HG03469 (cell line): ENCODE data around the gene MAF.

Experiments used
- ATAC-seq: cut with Tn5 transposase; IDR thresholded peaks from one replicate; pipeline ENCODE4 v1.9.1; 2021; ENCODE audit warnings: mild to moderate bottlenecking, moderate library complexity, moderate number of reproducible peaks; ENCODE audit not compliant: unreplicated experiment

Gene MAF

DNA sequence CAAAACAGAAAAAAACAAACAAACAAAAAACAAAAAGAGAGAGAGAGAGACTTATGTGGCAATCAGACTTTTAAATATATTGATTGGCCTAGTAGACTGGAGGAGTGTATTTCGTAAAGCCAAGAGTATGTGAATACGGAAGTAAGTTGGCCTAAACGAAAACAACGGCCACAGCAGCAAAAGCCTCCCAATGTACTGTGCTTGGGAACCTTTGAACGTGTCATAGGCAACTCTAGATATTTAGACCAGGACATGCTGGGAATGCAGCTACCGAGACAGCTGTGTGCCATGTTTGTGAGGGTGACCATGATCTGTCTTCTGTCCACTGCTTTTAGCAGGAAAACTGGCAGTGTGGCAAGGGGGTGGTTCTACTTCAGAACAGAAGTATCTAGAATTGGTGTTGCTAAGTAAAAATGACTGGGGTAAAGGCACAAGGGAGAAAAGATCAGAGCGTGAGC is 7.4 kb downstream of the MAF start:
- no peak for ATAC-seq

DNA sequence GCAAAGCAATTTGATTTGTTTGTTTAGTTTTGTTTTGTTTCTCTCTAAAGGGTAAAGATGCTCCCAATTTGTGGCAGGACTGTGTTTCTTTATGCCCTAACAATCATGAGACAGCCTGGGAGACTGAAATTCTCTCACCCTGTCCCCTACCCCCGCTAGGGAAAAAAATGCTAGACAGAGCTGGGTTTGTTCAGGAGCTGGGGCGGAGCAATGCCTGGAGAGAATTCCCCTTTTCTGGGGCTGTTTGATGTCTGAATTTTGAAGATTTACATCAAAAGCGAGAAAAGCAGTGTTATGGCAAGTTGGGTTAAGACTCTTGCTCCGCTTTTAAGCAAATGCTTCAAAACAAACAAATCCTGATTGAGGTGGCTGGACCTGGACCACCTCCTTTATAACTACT is 8.4 kb downstream of the MAF start:
- no peak for ATAC-seq

DNA sequence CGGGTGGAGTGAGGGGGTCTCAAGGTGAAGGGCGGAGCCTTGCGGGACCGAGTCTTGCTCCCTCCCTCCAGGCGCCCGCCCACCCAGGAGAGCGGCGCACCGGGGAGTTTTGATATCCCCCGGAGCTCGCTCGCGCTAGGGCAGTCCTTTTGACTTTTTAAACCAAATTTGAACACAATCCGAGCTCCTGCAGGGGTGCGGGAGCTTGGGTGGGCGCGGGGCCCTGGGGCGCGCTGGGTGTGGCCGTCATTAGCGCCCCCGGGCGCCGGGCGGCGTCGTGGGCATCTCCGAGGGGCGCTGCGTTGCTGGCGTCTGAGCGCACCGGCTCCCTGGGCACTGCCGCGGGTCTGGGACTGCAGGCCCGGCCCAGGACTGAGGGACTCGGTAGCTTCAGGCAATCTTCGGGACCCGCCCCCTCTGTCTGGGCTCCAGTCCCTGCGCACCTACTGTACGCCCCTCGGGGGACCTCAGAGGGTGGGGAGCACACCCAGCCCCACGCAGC is 10.9 kb downstream of the MAF start:
- no peak for ATAC-seq

DNA sequence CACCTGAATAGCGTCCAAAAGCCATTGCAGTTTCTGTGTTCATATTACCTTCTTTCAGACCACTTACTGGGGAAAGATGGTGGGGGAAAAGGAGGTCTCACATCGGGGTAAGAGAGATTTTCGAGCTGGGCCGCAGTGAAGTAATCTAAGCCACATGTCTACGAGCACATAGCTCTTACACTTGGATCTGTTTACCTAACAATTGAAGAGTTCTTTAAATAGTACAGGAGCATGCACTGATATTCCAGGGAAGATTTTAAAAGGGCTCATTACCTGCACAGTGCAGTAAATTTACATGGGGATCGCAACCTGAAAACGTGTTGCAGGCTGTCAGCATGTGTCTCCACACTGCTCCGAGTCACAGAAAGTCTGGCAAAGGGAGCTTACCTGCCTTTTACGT is 12.6 kb downstream of the MAF start:
- ATAC-seq: no peak

DNA sequence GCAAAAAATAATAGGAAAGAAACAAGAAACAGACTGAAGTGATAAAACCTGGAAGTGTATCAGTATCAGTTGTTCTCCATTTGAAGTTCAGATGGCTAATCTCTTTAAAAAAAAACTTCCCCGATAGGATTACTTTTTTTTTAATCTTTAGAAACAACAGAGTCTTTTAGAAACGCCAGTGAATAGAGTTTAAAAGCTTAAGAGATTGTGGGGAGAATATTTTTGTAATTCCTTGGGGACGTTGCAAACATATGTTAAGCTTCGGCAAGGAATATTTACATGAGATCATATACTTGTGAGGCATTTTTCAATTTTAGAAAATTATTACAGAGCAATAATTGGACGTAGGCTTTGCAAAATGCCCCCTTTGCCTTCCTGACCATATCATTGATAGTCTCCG is 13.2 kb downstream of the MAF start:
- no peak for ATAC-seq

DNA sequence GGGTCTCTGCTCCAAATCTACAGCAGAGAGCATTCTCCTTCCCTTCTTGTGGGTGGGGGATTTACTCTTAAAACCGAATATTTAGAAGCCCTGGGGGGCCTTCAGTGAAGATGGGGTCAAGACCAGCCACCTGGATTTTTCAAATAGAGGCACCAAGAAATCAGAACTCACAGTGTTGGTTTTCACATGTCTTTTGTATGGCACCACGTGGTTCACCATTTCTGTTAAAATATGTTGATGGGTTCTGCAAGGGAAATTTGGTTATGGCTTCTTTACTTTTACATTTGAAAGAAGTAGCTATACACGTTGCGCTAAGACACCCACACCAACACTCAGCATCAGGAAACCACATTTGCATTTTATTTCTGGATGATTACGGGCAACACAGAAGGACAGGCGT is 17.7 kb downstream of the MAF start:
- no peak for ATAC-seq

DNA sequence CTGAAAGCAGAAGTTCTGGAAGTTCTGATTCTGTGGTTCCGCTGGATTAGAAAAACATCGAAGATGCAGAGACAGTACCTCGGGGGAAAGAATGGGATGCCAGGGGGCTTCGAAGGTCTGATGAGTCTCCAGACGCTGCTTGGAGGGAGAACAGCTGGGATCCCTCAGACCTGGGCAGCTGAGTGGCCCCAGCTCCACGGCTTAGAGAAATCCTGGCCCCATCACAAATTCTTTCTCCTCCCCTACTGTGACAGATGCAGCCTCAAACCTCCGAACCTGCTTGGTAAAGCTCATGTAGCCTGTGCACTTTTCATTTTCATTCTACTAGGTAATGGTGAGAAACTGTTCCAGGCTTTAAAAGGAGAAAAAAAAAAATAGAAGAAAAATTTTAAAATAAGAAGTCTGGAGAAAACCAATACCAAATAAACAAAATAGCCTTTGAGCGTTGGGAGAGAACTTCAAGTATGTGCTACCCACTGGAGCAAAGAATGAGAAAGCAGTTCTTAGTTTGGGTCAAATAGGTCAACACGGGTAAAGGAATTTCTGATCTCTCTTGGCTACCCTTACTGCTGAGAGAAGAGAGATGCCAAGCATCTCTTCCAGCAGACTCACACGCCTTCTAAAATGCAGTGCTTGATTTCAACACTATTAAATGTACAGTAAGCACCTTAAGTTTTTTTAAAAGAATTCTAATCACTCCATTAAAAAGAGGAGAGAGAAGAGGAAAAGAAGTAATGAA is 19.9 kb downstream of the MAF start:
- no peak for ATAC-seq

DNA sequence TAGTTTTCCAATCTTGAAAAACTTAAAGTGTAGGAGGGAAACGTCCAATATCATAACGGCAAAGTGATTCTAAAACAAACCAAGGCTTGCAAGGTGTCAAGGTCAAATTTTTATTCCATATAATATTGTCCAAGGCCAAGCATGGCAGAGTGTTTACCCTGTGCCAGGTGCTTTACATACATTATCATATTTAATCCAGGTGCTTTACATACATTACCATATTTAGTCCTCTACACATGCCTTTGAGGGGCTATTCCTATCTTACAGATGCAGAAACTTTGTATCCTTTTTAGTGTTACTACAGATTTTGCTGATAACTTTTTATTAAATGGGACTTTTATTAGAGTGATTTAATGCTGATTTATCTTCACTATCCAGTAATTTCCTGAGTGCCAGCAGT is 23.9 kb downstream of the MAF start:
- no peak for ATAC-seq

DNA sequence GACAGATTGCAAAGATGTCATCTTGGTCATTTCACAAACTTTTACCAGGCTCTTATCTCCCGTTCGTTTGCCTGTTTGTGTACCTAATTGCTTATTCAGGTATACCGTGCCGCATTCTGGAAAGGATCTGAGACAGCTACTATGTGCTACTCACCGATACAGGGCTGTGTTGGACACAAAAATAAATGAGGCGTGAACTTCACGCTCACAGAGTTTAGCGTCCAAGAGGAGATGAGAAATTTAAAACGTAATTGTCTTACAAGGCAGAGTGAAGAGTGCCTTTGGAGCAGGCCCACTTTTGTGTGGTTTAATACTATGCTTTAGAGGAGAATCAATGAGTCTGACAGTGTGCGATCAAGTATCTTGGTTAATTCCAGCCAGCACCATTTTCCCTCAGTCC is 26.7 kb downstream of the MAF start:
- no peak for ATAC-seq

DNA sequence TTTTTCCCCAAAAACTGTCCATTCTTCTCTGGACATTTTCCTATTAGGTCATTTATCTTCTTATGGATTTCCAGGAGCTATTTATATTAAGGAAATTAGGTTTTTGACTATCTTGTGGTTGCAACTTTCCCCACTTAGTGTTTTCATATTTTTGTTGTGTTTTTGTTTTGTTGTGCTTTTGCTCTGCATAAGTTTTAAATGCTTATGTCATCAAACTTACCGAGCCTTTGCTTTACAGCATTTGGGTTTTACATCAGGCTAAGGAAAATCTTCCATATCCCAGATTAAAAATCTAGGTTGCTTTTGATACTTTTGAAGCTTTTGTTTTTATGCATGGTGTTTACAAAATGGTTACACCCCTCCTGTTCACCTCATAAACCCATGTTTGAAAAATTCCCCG is 27.5 kb downstream of the MAF start:
- ATAC-seq: no peak

DNA sequence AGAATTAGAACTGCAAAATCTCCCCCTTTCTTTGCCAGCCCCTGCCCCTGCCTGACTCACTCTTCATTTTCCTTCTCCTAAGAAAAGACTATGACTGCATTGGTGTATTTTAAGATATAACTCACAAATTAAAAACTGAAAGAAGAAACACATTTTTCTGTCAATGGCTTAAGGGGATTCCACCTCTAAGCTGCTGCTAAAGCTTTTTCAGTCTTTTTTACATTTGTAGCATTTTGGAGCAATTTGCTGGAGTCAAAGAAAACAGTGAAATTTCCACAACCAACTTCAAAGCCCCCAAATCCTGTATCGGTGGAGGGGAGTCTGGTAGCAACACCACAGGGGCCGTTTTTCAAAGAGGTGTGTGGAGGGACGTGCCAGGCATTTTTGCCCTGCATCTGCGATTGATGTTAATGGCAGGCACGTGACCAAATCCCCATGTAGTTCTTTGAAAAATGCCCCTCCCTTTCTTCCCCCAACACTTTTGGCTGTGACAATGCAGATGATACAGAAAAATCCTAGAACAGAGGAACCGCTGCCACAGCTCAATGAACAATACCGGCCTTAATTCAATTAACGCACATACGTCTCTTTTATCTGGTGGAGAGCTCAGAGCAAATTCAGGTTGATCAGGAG is 28.5 kb downstream of the MAF start:
- no peak for ATAC-seq

DNA sequence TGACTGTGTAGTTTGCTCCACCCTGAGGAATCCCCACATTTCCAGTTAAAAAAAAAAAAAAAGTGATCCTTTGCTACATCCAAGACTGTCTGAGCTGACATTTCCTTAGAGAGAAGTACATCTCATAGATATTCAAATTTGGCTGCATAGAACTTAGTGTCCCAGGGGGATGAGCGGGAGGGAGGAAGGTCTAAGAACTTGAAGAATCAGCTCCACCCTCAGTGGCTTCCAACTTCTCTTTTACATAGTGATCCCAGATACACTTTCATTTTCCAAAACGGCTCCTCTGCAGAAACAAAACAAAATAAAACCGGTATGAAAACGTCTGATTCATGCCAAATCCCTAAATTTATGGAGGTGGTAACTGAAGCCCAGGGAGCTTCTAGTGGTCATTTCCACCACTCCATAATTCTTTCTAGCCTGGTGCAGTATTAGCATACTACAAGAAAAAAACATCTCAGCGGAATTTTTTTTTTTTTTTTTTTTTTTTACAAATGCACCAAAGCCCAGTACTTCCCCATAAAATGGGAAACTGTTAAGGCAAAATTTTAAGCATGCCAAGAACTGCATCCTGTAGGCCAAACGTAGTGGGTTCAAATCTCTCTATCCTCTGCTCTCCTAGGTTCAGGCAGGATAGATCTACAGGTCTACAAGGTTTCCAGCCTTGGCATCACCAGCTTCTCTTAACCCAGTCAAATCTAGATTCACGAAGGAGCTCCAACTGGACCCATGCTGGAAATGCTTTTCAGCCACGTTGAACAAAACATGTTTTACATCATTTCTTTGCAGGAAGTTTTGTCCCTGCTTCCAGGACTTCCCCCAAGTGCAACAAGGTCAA is 29.3 kb downstream of the MAF start:
- ATAC-seq: no peak

DNA sequence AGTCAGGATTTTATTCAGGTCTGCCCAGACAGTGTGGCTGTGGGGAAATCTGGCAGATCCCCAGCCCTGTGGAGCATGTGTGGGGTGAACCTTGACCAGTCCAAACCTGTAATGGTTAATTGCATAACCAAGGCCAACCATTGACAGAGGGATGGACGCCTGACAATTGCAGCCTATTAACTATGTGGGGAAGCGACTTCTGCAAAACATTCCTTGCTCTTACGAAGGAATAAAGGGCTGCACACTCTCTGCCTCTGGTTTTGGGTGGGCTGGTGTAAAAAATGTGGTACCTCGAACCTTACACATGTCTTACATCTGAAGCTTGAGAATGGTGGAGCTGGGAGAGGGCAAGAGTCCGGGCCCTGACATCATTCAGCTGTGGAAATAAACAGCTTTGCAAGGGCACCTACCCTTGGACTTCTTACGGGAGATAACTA is 35.8 kb downstream of the MAF start:
- no peak for ATAC-seq

DNA sequence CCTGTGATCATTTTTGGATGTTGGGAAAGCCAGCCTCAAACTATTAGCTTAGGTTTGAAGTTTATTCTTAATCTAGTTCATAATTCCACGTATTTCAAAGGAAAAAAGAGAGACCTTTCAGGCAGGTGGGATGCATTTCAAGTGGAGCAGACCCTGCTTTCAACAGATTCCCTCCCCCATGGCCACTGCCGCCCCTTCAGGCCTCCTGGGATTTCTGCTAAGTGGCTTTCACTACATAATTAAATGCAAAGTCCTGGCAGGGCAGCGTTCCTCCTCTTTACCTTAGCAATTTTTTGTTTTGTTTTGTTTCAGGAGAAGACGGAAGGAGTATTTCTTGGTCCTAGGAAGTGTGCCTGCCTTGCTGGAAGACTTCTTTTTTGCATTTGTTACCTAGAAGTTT is 36.6 kb downstream of the MAF start:
- ATAC-seq: no peak

DNA sequence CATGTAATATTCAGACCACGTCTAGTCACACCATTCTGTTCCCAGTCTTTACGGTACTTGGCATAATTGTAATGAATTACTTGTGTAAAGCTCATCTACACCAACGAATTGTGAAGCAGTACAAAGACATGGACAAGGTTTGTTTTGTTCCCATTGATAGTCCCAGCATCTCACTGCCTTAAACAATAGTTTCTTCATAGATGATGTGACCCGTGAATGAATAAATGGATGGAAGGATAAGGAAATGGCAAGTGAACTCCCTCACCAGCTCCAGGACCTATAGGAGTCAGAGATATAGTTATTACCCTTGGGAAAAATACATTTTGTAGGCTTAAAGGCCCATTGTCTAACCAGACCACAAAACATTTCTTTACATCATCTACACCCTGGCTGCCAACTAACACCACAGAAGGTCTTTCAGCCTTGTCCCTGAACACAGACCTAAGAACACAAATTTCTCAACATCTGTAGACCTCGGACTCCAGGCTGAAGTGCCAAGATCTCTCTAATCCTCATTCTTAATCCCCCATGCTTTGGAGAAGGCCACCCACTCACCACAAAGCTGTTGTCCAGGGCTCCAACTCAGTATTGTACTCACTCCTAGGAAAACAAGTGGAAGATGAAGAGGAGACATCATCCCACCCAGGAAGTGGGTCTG is 38.2 kb downstream of the MAF start:
- ATAC-seq: no peak

DNA sequence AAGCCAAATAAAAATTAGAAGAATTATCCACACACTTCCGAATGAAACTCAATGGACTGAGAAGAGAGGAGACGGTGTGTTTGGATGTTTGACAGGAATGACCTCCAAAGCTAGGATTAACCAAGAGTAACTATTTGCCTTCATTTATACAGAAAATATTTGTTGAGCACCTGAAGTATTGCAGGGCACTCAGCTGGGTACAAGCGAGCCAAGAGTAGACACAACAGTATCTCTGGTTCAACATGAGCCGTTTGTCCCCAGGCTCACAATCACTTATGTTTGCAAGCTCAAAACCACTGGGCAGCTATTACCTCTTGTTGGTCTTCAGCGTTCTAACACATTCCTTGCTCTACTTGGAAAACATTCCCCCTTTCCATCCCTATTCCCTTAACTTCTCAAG is 38.8 kb downstream of the MAF start:
- no peak for ATAC-seq

DNA sequence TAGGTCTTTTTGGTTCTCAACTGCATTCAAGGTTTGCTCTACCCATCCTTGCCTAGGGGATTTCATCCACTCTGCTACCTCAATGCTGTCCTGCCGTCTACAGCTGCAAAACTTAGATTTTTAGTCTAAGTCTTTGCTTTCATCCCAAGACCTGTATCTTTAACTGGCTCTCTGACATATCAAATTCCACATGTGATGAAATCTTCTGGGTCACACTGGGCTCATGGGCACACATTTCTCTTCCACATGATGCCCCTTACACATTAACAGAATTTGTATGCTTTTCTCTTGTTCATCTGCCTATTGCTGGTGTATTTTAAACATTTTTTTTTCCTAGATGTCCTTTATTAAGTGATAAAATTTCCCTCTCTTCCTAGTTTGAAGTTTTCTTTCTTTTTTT is 39.6 kb downstream of the MAF start:
- ATAC-seq: no peak

DNA sequence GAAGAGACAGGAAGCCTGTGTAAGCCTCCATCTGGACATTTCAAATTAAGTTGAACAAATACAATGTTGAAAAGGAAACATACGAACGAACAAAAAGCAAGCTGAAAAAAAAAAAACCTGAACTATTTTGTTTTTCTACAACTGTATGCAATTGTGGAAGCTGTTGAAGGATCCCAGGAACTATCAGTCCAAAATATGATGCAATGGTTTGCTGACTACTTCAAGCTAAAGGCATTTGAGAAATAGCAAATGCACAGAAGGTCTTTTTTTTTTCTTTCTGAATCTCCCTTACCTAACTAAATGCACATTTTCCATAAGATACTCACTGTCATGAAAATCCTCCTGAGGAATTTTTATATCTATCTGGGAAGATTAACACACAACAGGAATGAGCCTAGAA is 40.2 kb downstream of the MAF start:
- ATAC-seq: no peak

DNA sequence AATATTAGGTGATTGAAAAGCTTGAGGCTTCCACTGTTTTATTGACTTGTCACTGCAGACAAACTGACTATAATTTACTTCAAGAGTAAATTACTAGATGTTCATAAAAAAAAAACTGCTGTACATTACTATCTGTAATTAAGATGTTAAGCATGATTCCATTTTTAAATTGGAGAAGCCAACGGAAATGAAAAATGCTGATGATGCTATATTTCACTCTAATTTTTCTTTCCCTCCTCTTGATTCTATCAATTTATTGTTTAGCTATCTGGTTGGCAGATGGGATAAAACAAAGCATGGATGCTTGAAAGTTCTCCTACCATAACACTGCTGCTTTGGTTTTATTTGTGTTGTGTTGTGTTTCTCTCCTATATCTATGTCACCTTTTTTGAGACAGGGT is 41.0 kb downstream of the MAF start:
- ATAC-seq: no peak

DNA sequence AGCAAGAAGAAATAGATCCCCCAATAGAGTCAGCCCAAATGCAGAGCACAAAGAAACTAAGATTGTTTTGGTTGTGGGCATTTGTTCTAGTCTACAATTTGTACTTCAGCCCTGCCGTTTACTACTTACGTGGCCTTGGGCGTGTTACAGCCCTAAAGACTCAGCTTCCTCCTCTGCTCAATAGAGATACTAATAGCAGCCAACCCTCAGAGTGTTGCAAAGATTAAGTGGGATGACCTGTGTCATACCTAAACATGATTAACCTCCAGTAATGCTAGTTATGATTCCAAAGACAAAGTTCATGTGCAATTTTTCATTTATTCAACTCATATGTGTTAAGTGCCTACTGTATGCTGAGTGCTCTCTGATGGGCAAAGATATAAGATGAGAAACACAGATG is 43.1 kb downstream of the MAF start:
- no peak for ATAC-seq

DNA sequence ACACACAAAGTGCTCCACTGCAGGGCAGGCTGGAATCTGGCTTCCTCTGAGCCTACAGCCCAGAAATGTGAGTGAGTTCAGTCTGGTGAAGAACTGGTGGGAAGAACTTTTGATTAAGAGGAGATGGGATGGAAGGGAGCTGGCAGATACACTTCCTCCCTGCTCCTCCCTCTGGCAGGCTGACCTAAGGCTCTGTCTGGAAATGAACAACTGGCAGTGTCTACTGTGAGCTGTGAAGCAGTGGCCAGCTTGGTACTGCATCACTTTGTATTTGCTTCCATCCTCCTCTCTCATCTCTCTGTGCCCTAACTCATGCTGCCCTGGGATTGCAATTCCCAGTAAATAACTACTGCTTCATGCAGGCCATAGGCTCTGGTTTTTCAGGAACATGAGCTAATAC is 45.6 kb downstream of the MAF start:
- no peak for ATAC-seq
